Lower leg skin (tissue), 4 donors: ENCODE measurements around the gene BACE2. TPM values are rescaled to one million over a fixed set of nuclear protein-coding genes. Genes with fewer than 3 reads are reported as not detected.
"Not testable (repeated sequence)": the region's sequence is repeated elsewhere in the genome, so short reads cannot be mapped to it uniquely, and the experiment has no call there.

ENCODE experiments used
- DNase-seq, 2 donors: peaks; one replicate each; pipeline ENCODE4 v3.0.0-alpha.2; 2019; ENCODE audit warnings: low spot score in 2 of 2
- H3K4me3 ChIP-seq: fragments of 200-600 bp; sonication (generic); 2 replicates; pipeline ENCODE4 v1.5.1; 2017; ENCODE audit warnings: mild to moderate bottlenecking, low read depth; ENCODE audit not compliant: poor library complexity, severe bottlenecking
- CTCF ChIP-seq, 3 donors: fragments of 450-650 bp; IDR thresholded peaks; one replicate each; pipeline ENCODE4 v1.5.1; 2016; ENCODE audit warnings: antibody characterized with exemption in 3 of 3, mild to moderate bottlenecking in 3 of 3, moderate library complexity in 2 of 3
- POLR2A ChIP-seq, 2 donors: fragments of 450-650 bp; IDR thresholded peaks; one replicate each; pipeline ENCODE4 v1.6.1; 2016 to 2017; ENCODE audit warnings: antibody characterized with exemption in 2 of 2, mild to moderate bottlenecking in 1 of 2, moderate library complexity in 1 of 2
- WGBS, 2 donors: methylation state at CpG; one replicate each; pipeline ENCODE4 v1.1.5; 2018; 5-methylcytosine and 5-hydroxymethylcytosine counted together
- intact Hi-C: fragments of 100-400 bp; cut with DNase I; formaldehyde crosslinking; loops from one replicate; pipeline ENCODE4 v1.15.0; 2023; ENCODE audit warnings: low total_unique reads
- total RNA-seq, 4 donors: library from RNA; depleted of rRNA; stranded (reverse); fragments of >200 nt; gene quantifications; one replicate each; pipeline ENCODE4 v1.1.0, GENCODE V29; 2016

BACE2 gene
- total RNA-seq, 4 donors from 2014 or later = 12.2 to 44.7 (median 27.2) TPM

- intact Hi-C loops = no loop called here
- H3K4me3 ChIP-seq = no peak overlapping the region
- WGBS, 2 donors = 81 to 84% methylated on average over 6 of the region's 6 CpGs
- TF ChIP-seq POLR2A (IDR thresholded peaks at IDR 0.05) = no peak
- no peak for DNase-seq
Observed at GRCh38 chr21:41187537-41188025, 19.6 kb downstream of the BACE2 start.

- 92% methylated on average over 6 of the region's 6 CpGs for WGBS, 2 donors
- no peak overlapping the region for H3K4me3 ChIP-seq
- no peak for DNase-seq
- intact Hi-C loops = no loop called here
- TF ChIP-seq POLR2A (IDR thresholded peaks at IDR 0.05) (no peak), CTCF (IDR thresholded peaks at IDR 0.05) (no peak)
Observed at GRCh38 chr21:41188486-41189149, 20.7 kb downstream of the BACE2 start.

- 65 to 91% methylated on average over 1 of the region's 1 CpG for WGBS, 2 donors
- no peak for TF ChIP-seq CTCF (IDR thresholded peaks at IDR 0.05)
- TF ChIP-seq POLR2A (IDR thresholded peaks at IDR 0.05) = no peak
- intact Hi-C loops = no loop called here
- DNase-seq = no peak
- H3K4me3 ChIP-seq = no peak overlapping the region
Observed at GRCh38 chr21:41189150-41189745, 21.3 kb downstream of the BACE2 start.

GRCh38 chr21:41192552-41192951 is 24.6 kb downstream of the BACE2 start:
- H3K4me3 ChIP-seq, DNase-seq, intact Hi-C loops: not testable (repeated sequence)
- WGBS, 2 donors = 43 to 58% methylated on average over 4 of the region's 4 CpGs

GRCh38 chr21:41195311-41195710 is 27.4 kb downstream of the BACE2 start:
- DNase-seq = no peak
- no peak overlapping the region for H3K4me3 ChIP-seq
- intact Hi-C loops = no loop called here
- TF ChIP-seq POLR2A (IDR thresholded peaks at IDR 0.05) (no peak), CTCF (IDR thresholded peaks at IDR 0.05) (no peak)
- 80 to 89% methylated on average over 5 of the region's 5 CpGs for WGBS, 2 donors

- WGBS, 2 donors = 52 to 59% methylated on average over 5 of the region's 5 CpGs
- H3K4me3 ChIP-seq = no peak overlapping the region
- no peak for TF ChIP-seq POLR2A (IDR thresholded peaks at IDR 0.05)
- TF ChIP-seq CTCF (IDR thresholded peaks at IDR 0.05) = no peak
- no peak for DNase-seq
- intact Hi-C loops = no loop called here
Observed at GRCh38 chr21:41196993-41197392, 29.0 kb downstream of the BACE2 start.

GRCh38 chr21:41197582-41197981 is 29.6 kb downstream of the BACE2 start:
- intact Hi-C loops = no loop called here
- DNase-seq = no peak
- 83 to 92% methylated on average over 2 of the region's 2 CpGs for WGBS, 2 donors
- H3K4me3 ChIP-seq = no peak overlapping the region
- TF ChIP-seq POLR2A (IDR thresholded peaks at IDR 0.05) = no peak
- TF ChIP-seq CTCF (IDR thresholded peaks at IDR 0.05) = no peak

GRCh38 chr21:41198647-41199046 is 30.7 kb downstream of the BACE2 start:
- H3K4me3 ChIP-seq, DNase-seq, intact Hi-C loops: not testable (repeated sequence)
- 83 to 90% methylated on average over 5 of the region's 5 CpGs for WGBS, 2 donors
